Panc1 (cell line): ENCODE measurements around the gene PPDPF. TPM values are rescaled to one million over a fixed set of nuclear protein-coding genes. Genes with fewer than 3 reads are reported as not detected.

ENCODE experiments used
- total RNA-seq: library from RNA; stranded (reverse); gene quantifications from one replicate; pipeline ENCODE4 v1.2.1, GENCODE V29; 2021; ENCODE audit not compliant: unreplicated experiment

Gene PPDPF
- total RNA-seq, 1 experiment from 2014 or later = 241 TPM

Other genes starting within 250 kb of the PPDPF start
- gene ARFGAP1, start 248.0 kb upstream of the PPDPF start, total RNA-seq = 110 TPM
- gene COL20A1, start 227.6 kb upstream of the PPDPF start, total RNA-seq = 0.23 TPM
- gene CHRNA4, start 159.4 kb upstream of the PPDPF start, total RNA-seq = 2.4 TPM
- 19.4 TPM for gene KCNQ2, start 48.1 kb upstream of the PPDPF start, total RNA-seq
- gene EEF1A2, start 21.7 kb upstream of the PPDPF start, total RNA-seq = 178 TPM
- gene PTK6, start 16.6 kb downstream of the PPDPF start, total RNA-seq = 6.5 TPM
- not detected for gene SRMS, start 27.0 kb downstream of the PPDPF start, total RNA-seq
- 1.3 TPM for gene FNDC11, start 33.4 kb downstream of the PPDPF start, total RNA-seq
- 41.5 TPM for gene HELZ2, start 53.5 kb downstream of the PPDPF start, total RNA-seq
- 13.1 TPM for gene GMEB2, start 106.3 kb downstream of the PPDPF start, total RNA-seq
- 42.7 TPM for gene STMN3, start 132.7 kb downstream of the PPDPF start, total RNA-seq
- 26.1 TPM for gene RTEL1, start 137.5 kb downstream of the PPDPF start, total RNA-seq
- not detected for gene TNFRSF6B, start 175.9 kb downstream of the PPDPF start, total RNA-seq
- gene ARFRP1, start 187.2 kb downstream of the PPDPF start, total RNA-seq = 57.9 TPM
- 35.8 TPM for gene ZGPAT, start 187.3 kb downstream of the PPDPF start, total RNA-seq
- 15.2 TPM for gene LIME1, start 215.9 kb downstream of the PPDPF start, total RNA-seq
- gene SLC2A4RG, start 219.0 kb downstream of the PPDPF start, total RNA-seq = 166 TPM